CD4-positive, alpha-beta T cell treated with Interleukin-1 beta for 1 hour (primary cell): ENCODE data around the gene GPANK1.

Experiments used
- DNase-seq, 2 donors: peaks; one replicate each; pipeline ENCODE4 v3.0.0-alpha.2; 2020 to 2022

Gene GPANK1

GRCh38 chr6:31636698-31637596, 27.9 kb downstream of the GPANK1 start:
- no peak for DNase-seq

GRCh38 chr6:31634969-31635575, 29.7 kb downstream of the GPANK1 start:
- DNase-seq: no peak

- DNase-seq: no peak
Measured at GRCh38 chr6:31634131-31634530, 30.7 kb downstream of the GPANK1 start.

- DNase-seq: no peak
Measured at GRCh38 chr6:31633447-31633846, 31.4 kb downstream of the GPANK1 start.

- no peak for DNase-seq
Measured at GRCh38 chr6:31632279-31632946, 32.4 kb downstream of the GPANK1 start.

GRCh38 chr6:31631681-31632278, 33.0 kb downstream of the GPANK1 start:
- DNase-seq: no peak

- no peak for DNase-seq
Measured at GRCh38 chr6:31631209-31631608, 33.6 kb downstream of the GPANK1 start.

- no peak for DNase-seq
Measured at GRCh38 chr6:31630177-31630934, 34.4 kb downstream of the GPANK1 start.

- no peak for DNase-seq
Measured at GRCh38 chr6:31629014-31629413, 35.8 kb downstream of the GPANK1 start.

- no peak for DNase-seq
Measured at GRCh38 chr6:31627690-31628287, 37.0 kb downstream of the GPANK1 start.

GRCh38 chr6:31626952-31627351, 37.8 kb downstream of the GPANK1 start:
- no peak for DNase-seq

GRCh38 chr6:31624070-31624469, 40.7 kb downstream of the GPANK1 start:
- DNase-seq: no peak

GRCh38 chr6:31622684-31623091, 42.1 kb downstream of the GPANK1 start:
- no peak for DNase-seq

- no peak for DNase-seq
Measured at GRCh38 chr6:31621991-31622390, 42.8 kb downstream of the GPANK1 start.

- DNase-seq: no peak
Measured at GRCh38 chr6:31621320-31621939, 43.4 kb downstream of the GPANK1 start.

GRCh38 chr6:31620586-31621319, 44.0 kb downstream of the GPANK1 start, which contains the start of gene PRRC2A:
PRRC2A (plus strand) TSS chr6:31620715; CDS start chr6:31622790, 2,075 bp downstream.
- DNase-seq: no peak

GRCh38 chr6:31619805-31620585, 44.8 kb downstream of the GPANK1 start:
- peak; percentile 97 to 99 for DNase-seq

GRCh38 chr6:31617010-31617409, 47.8 kb downstream of the GPANK1 start:
- DNase-seq: no peak

- peak in 1 of 2 donors; percentile 20 for DNase-seq
Measured at GRCh38 chr6:31615748-31616147, 49.0 kb downstream of the GPANK1 start.
